HepG2 (cell line): ENCODE measurements around the gene NDOR1. TPM values are rescaled to one million over a fixed set of nuclear protein-coding genes. Genes with fewer than 3 reads are reported as not detected.

Experiments
- ARNT2 ChIP-seq: sonication (generic); formaldehyde crosslinking; IDR thresholded peaks from 2 replicates; pipeline ENCODE4 v1.8.0; 2022; ENCODE audit warnings: mild to moderate bottlenecking, low read depth, missing genetic modification reagents, moderate library complexity
- CHCHD3 ChIP-seq: sonication (generic); formaldehyde crosslinking; IDR thresholded peaks from 2 replicates; pipeline ENCODE4 v1.8.0; 2022; ENCODE audit warnings: mild to moderate bottlenecking, missing genetic modification reagents, moderate library complexity
- GATAD1 ChIP-seq: IDR thresholded peaks from 2 replicates; pipeline ENCODE4 v1.6.1; 2016; ENCODE audit warnings: missing genetic modification reagents, missing compliant biosample characterization
- GATAD2A ChIP-seq: IDR thresholded peaks from 2 replicates; pipeline ENCODE4 v1.6.1; 2016
- HDAC1 ChIP-seq: sonication (generic); formaldehyde crosslinking; IDR thresholded peaks from 2 replicates; pipeline ENCODE4 v1.5.1; 2020; ENCODE audit warnings: mild to moderate bottlenecking, missing genetic modification reagents
- KLF12 ChIP-seq: sonication (generic); formaldehyde crosslinking; IDR thresholded peaks from 2 replicates; pipeline ENCODE4 v1.4.0; 2020; ENCODE audit warnings: missing genetic modification reagents, borderline replicate concordance
- MAZ ChIP-seq, 2 experiments: sonication (generic) in 1 of 2; formaldehyde crosslinking in 1 of 2; IDR thresholded peaks; 2 replicates each; pipeline versions ENCODE4 v1.5.0 to v1.6.1; 2012 to 2020; ENCODE audit warnings: low read depth in 2 of 2, mild to moderate bottlenecking in 2 of 2, borderline replicate concordance in 1 of 2, improper control_type of control experiment in 1 of 2, low read length in 1 of 2, missing genetic modification reagents in 1 of 2, moderate library complexity in 1 of 2
- TBX2 ChIP-seq: sonication (generic); formaldehyde crosslinking; IDR thresholded peaks from 2 replicates; pipeline ENCODE4 v1.5.0; 2020; ENCODE audit warnings: missing genetic modification reagents, mild to moderate bottlenecking, borderline replicate concordance
- ZNF136 ChIP-seq: sonication (generic); formaldehyde crosslinking; IDR thresholded peaks from 2 replicates; pipeline ENCODE4 v1.8.1; 2022; ENCODE audit warnings: low read depth, mild to moderate bottlenecking, moderate library complexity, missing genetic modification reagents
- ZNF343 ChIP-seq: sonication (generic); formaldehyde crosslinking; IDR thresholded peaks from 2 replicates; pipeline ENCODE4 v1.4.0; 2020; ENCODE audit warnings: mild to moderate bottlenecking, missing genetic modification reagents
- ZNF598 ChIP-seq: sonication (generic); formaldehyde crosslinking; IDR thresholded peaks from 2 replicates; pipeline ENCODE4 v1.5.1; 2020; ENCODE audit warnings: mild to moderate bottlenecking, missing genetic modification reagents, borderline replicate concordance
- ZNF781 ChIP-seq: sonication (generic); formaldehyde crosslinking; IDR thresholded peaks from 2 replicates; pipeline ENCODE4 v1.5.1; 2020; ENCODE audit warnings: borderline replicate concordance, mild to moderate bottlenecking, missing genetic modification reagents; ENCODE audit errors: not compliant biosample characterization
- ZNF883 ChIP-seq: sonication (generic); formaldehyde crosslinking; IDR thresholded peaks from 2 replicates; pipeline ENCODE4 v1.5.1; 2020; ENCODE audit warnings: mild to moderate bottlenecking, missing genetic modification reagents; ENCODE audit errors: not compliant biosample characterization
- ZSCAN25 ChIP-seq: sonication (generic); formaldehyde crosslinking; IDR thresholded peaks from 2 replicates; pipeline ENCODE4 v1.8.0; 2022; ENCODE audit warnings: mild to moderate bottlenecking, missing genetic modification reagents
- polyA plus RNA-seq, 8 experiments: library from polyadenylated mRNA; depleted of rRNA in 3 of 8; stranded (reverse) in 7 of 8; unstranded in 1 of 8; fragments of >200 nt; fragmentation: Illumina TruSeq in 4 of 8; extraction: Trizol in 4 of 8; gene quantifications; 2 replicates each; pipeline versions ENCODE4 v1.2.1 to v1.2.3, GENCODE V29; 2011 to 2016; ENCODE audit warnings: low read depth in 4 of 8, missing spikeins in 1 of 8, mixed read lengths in 1 of 8; ENCODE audit not compliant: insufficient read depth in 1 of 8
- total RNA-seq, 5 experiments: library from RNA; depleted of rRNA; stranded (reverse); fragments of >200 nt; fragmentation: Illumina TruSeq; extraction: Trizol; gene quantifications; 2 replicates each; pipeline ENCODE4 v1.2.3, GENCODE V29; 2016; ENCODE audit warnings: low read depth in 1 of 5
- TF ChIP-seq, protein P1 (sequence below), 2 experiments: fragments of 450-650 bp in 1 of 2; sonication (generic) in 1 of 2; formaldehyde crosslinking in 1 of 2; IDR thresholded peaks; 2 replicates each; pipeline versions ENCODE4 v1.6.1 to v1.8.0; 2016 to 2022; ENCODE audit warnings: antibody characterized with exemption in 1 of 2, mild to moderate bottlenecking in 1 of 2, missing genetic modification reagents in 1 of 2
- TF ChIP-seq, protein P2 (sequence below): sonication (generic); formaldehyde crosslinking; IDR thresholded peaks from 2 replicates; pipeline ENCODE4 v1.8.1; 2023; ENCODE audit warnings: mild to moderate bottlenecking, inconsistent platforms, moderate library complexity, missing genetic modification reagents, borderline replicate concordance

NDOR1 gene
- total and polyA plus RNA-seq, 2 of the 13 experiments (the other 11 are each of a cell fraction or from before 2014, with no cell fraction given) = 3.6 to 8.7 TPM

DNA sequence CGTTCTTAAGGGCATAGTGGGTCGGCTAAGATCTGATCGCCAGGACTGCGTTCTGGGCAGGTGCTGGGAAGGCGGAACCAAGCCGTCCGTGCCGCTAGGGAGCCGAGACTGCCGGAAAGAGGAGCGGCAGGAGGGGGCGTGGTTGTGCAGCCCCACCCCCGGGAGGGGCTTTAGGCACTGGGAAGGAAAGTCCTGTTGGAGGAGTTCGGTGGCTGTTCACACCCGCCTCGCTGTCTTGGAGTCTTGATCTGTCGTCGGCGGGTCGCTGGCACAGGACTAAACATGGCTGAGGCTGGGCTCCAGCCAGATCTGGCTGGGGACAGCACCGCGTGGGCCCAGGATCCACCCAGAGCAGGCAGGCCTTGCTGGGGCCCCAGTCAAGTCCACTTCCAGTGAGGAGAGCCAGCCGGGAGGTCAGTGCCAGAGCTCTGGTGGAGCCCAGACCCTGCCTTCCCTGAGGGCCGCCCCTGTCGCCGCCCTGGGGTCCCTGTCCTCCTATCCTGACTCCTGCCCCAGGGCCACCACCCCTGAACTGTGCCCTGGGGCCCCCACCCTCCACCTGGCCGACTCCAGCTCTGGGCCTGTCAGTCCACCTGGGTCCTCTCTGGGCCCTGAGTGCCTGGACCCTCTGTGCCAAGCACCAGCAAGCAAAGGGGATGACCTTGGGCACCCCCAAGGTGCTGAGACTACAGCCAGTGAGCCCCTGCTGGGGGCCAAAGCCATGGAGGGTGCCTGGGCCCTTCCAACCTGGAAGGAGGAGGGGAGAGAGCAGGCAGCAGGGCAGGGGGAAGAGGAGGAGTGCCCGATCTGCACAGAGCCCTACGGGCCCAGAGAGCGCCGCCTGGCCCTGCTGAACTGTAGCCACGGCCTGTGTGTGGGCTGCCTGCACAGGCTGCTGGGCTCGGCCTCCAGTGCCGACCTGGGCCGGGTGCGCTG lies 12.0 kb downstream of the NDOR1 start (continued):
- TF ChIP-seq TBX2 (CRISPR knock-in tag) (0 out of 2 replicates have a peak, but pooled peaks have one; percentile 45), GATAD1 (CRISPR knock-in tag) (peak; percentile 74), GATAD2A (CRISPR knock-in tag) (peak; percentile 35; the same call in 1 of the 2 replicates), KLF12 (CRISPR knock-in tag) (peak; percentile 86), ZNF136 (CRISPR knock-in tag) (peak; percentile 64; the same call in 1 of the 2 replicates), ARNT2 (CRISPR knock-in tag) (peak; percentile 78; the same call in 1 of the 2 replicates), MAZ (IDR thresholded peaks at IDR 0.05; ENCODE audit: borderline replicate concordance, low read depth, low read length) (peak; percentile 38; the same call in 1 of the 2 replicates), MAZ (CRISPR knock-in tag; IDR thresholded peaks at IDR 0.05; ENCODE audit: low read depth) (peak; percentile 73), HDAC1 (CRISPR knock-in tag) (peak; percentile 12; the same call in 1 of the 2 replicates), ZNF598 (CRISPR knock-in tag) (no peak), ZNF883 (CRISPR knock-in tag) (peak; percentile 10), ZNF781 (CRISPR knock-in tag) (no peak), ZNF343 (CRISPR knock-in tag) (0 out of 2 replicates have a peak, but pooled peaks have one; percentile 53), ZSCAN25 (CRISPR knock-in tag) (peak; percentile 54; the same call in 1 of the 2 replicates), CHCHD3 (CRISPR knock-in tag) (0 out of 2 replicates have a peak, but pooled peaks have one; percentile 51)
- TF ChIP-seq, protein P1, sequence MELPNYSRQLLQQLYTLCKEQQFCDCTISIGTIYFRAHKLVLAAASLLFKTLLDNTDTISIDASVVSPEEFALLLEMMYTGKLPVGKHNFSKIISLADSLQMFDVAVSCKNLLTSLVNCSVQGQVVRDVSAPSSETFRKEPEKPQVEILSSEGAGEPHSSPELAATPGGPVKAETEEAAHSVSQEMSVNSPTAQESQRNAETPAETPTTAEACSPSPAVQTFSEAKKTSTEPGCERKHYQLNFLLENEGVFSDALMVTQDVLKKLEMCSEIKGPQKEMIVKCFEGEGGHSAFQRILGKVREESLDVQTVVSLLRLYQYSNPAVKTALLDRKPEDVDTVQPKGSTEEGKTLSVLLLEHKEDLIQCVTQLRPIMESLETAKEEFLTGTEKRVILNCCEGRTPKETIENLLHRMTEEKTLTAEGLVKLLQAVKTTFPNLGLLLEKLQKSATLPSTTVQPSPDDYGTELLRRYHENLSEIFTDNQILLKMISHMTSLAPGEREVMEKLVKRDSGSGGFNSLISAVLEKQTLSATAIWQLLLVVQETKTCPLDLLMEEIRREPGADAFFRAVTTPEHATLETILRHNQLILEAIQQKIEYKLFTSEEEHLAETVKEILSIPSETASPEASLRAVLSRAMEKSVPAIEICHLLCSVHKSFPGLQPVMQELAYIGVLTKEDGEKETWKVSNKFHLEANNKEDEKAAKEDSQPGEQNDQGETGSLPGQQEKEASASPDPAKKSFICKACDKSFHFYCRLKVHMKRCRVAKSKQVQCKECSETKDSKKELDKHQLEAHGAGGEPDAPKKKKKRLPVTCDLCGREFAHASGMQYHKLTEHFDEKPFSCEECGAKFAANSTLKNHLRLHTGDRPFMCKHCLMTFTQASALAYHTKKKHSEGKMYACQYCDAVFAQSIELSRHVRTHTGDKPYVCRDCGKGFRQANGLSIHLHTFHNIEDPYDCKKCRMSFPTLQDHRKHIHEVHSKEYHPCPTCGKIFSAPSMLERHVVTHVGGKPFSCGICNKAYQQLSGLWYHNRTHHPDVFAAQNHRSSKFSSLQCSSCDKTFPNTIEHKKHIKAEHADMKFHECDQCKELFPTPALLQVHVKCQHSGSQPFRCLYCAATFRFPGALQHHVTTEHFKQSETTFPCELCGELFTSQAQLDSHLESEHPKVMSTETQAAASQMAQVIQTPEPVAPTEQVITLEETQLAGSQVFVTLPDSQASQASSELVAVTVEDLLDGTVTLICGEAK (IDR thresholded peaks at IDR 0.05) = no peak
- TF ChIP-seq, protein P1 (CRISPR knock-in tag; IDR thresholded peaks at IDR 0.05) = 0 out of 2 replicates have a peak, but pooled peaks have one; percentile 12
- TF ChIP-seq, protein P2, sequence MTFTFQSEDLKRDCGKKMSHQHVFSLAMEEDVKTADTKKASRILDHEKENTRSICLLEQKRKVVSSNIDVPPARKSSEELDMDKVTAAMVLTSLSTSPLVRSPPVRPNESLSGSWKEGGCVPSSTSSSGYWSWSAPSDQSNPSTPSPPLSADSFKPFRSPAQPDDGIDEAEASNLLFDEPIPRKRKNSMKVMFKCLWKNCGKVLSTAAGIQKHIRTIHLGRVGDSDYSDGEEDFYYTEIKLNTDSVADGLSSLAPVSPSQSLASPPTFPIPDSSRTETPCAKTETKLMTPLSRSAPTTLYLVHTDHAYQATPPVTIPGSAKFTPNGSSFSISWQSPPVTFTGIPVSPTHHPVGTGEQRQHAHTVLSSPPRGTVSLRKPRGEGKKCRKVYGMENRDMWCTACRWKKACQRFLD (CRISPR knock-in tag) = 0 out of 2 replicates have a peak, but pooled peaks have one; percentile 68
